ENCODE data around the gene LRP2.

The LRP2 gene

GRCh38 chr2:169112841-169113240 lies 249.5 kb downstream of the LRP2 start:
- no peak for TF ChIP-seq CTCF (IDR thresholded peaks at IDR 0.05)
- Histone ChIP-seq H3K27ac (no peak overlapping the region), H3K4me3 (no peak overlapping the region)
- DNase-seq (ENCODE audit: low spot score) = no peak

GRCh38 chr2:169110916-169111315 lies 251.4 kb downstream of the LRP2 start:
- Histone ChIP-seq H3K4me3 (no peak overlapping the region), H3K27ac (no peak overlapping the region)
- no peak for DNase-seq (ENCODE audit: low spot score)
- TF ChIP-seq CTCF (IDR thresholded peaks at IDR 0.05) = no peak

GRCh38 chr2:169110419-169110818 lies 251.9 kb downstream of the LRP2 start:
- DNase-seq (ENCODE audit: low spot score) = no peak
- no peak for TF ChIP-seq CTCF (IDR thresholded peaks at IDR 0.05)
- Histone ChIP-seq H3K4me3 (no peak overlapping the region), H3K27ac (no peak overlapping the region)

- Histone ChIP-seq H3K4me3 (no peak overlapping the region), H3K27ac (no peak overlapping the region)
- no peak for DNase-seq (ENCODE audit: low spot score)
- peak; percentile 59 for TF ChIP-seq CTCF (IDR thresholded peaks at IDR 0.05)
Observed at GRCh38 chr2:169109502-169110409, 252.6 kb downstream of the LRP2 start.

- no peak for TF ChIP-seq CTCF (IDR thresholded peaks at IDR 0.05)
- DNase-seq (ENCODE audit: low spot score) = no peak
- H3K27ac ChIP-seq = no peak overlapping the region
- H3K4me3 ChIP-seq = no peak overlapping the region
Observed at GRCh38 chr2:169108099-169108884, 254.0 kb downstream of the LRP2 start.

GRCh38 chr2:169107645-169108044 lies 254.7 kb downstream of the LRP2 start:
- Histone ChIP-seq H3K27ac (no peak overlapping the region), H3K4me3 (no peak overlapping the region)
- no peak for DNase-seq (ENCODE audit: low spot score)
- TF ChIP-seq CTCF (IDR thresholded peaks at IDR 0.05) = no peak

Measured in coronary artery (tissue), 2 donors.